A673 (cell line): ENCODE measurements around the gene TBC1D16.

Source experiments
- EZH2 ChIP-seq: fragments of 200-600 bp; sonication (generic); IDR thresholded peaks from 2 replicates; pipeline ENCODE4 v1.6.1; 2017; ENCODE audit warnings: borderline replicate concordance, low read depth, mild to moderate bottlenecking, mixed read lengths, antibody characterized with exemption, low read length; ENCODE audit not compliant: poor library complexity, severe bottlenecking
- TF ChIP-seq, protein P1 (sequence below): fragments of 300-800, 200-600 bp; sonication (generic); conservative IDR thresholded peaks from 2 replicates; pipeline ENCODE4 v1.5.1; 2017; ENCODE audit warnings: low read depth, mild to moderate bottlenecking, antibody characterized with exemption, low read length, moderate library complexity, mixed read lengths

- TF ChIP-seq, protein P1, sequence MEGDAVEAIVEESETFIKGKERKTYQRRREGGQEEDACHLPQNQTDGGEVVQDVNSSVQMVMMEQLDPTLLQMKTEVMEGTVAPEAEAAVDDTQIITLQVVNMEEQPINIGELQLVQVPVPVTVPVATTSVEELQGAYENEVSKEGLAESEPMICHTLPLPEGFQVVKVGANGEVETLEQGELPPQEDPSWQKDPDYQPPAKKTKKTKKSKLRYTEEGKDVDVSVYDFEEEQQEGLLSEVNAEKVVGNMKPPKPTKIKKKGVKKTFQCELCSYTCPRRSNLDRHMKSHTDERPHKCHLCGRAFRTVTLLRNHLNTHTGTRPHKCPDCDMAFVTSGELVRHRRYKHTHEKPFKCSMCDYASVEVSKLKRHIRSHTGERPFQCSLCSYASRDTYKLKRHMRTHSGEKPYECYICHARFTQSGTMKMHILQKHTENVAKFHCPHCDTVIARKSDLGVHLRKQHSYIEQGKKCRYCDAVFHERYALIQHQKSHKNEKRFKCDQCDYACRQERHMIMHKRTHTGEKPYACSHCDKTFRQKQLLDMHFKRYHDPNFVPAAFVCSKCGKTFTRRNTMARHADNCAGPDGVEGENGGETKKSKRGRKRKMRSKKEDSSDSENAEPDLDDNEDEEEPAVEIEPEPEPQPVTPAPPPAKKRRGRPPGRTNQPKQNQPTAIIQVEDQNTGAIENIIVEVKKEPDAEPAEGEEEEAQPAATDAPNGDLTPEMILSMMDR, result no peak
- TF ChIP-seq EZH2, result no peak
Measured at GRCh38 chr17:79929257-79930061, 106.2 kb downstream of the TBC1D16 start.
